CD4-positive, alpha-beta T cell treated with Interleukin-15 for 4 hours (primary cell): ENCODE measurements around the gene KISS1R.
"Not testable (repeated sequence)": the region's sequence is repeated elsewhere in the genome, so short reads cannot be mapped to it uniquely, and the experiment has no call there.

Experiments
- DNase-seq: peaks from one replicate; pipeline ENCODE4 v3.0.0-alpha.2; 2020; ENCODE audit warnings: low spot score

The KISS1R gene

DNA sequence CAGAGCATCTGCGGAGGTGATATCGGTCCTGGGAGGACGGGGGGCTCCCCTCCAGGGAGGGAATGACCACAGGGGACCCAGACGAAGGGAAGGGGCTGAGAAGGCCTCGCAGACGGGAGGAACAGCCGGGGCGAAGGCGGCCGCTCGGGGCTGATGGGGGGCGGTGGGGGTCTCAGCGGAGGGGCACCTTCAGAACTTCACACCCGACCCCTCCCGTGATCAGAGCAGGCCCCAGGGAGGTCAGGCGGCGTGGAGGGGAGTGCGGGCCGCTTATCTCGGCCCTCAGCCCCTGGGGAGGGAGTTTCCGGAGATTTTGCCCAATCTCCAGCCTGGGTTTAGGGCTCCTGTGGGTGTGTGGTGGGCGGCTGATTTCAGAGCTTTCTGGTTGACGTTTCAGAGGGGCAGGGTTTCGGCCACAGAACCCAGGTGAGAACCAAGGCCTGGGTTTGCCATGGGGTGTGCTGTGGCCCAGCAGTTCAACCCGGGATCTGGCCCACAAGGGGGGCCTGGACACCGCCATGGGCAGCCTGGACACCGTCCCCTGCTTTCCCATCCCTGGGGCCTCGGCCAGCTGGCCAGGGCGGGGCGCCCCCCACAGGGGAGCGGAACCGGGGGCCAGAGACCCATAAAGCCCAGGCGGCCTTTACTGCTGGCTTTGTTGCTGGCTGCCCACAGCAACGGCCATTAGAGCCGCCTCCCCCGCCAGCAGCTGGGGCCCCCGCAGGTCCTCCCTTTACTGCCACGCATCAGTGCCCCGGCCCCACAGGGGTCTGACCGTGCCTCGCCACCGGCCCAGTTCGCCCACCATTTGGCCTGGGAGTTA, 37.8 kb downstream of the KISS1R start:
- no peak for DNase-seq

DNA sequence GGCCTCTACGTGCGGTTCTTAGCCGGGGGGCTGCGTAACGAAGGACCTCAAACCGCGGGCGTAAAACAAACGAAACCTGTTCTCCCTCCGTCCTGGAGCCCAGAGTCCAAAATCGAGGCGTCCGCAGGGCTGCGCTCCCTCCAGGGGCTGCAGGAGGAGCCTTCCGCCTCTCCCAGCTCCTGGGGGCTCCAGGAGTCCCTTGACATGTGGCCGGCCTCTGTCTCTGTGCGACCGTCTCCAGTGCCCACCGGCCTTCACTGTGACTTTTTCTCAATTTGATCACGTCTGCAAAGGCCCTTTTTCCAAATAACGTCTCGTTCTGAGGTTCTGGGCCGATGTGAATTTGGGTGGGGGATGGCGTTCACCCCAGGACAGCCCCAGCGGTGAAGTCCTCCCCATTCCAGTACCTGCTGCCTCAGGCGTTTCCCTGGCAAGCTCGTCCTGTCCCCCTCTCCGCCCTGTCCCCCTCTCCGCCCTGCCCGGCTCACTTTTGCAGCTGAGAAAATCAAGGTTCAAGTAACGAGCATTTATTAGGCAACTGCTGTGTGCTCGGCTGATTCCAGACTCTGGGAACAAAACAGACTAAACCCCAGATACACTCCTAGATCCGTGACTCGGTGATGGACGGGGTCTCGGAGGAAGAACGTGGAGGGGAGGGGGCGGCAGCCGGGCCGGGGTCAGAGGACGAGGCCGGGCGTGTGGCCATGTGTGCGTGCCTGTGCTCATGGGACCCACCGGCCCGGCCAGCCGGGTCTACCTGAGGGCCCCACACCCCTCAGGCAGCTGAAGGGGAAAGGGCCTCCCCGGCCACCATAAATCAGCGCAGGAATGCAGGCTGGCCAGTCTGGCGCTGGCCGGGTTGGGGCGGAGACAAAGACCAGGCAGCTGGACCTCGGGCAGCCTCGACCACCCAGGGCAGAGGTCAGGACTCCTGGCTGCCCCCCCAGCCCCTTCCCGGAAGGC, 39.0 kb downstream of the KISS1R start:
- no peak for DNase-seq

DNA sequence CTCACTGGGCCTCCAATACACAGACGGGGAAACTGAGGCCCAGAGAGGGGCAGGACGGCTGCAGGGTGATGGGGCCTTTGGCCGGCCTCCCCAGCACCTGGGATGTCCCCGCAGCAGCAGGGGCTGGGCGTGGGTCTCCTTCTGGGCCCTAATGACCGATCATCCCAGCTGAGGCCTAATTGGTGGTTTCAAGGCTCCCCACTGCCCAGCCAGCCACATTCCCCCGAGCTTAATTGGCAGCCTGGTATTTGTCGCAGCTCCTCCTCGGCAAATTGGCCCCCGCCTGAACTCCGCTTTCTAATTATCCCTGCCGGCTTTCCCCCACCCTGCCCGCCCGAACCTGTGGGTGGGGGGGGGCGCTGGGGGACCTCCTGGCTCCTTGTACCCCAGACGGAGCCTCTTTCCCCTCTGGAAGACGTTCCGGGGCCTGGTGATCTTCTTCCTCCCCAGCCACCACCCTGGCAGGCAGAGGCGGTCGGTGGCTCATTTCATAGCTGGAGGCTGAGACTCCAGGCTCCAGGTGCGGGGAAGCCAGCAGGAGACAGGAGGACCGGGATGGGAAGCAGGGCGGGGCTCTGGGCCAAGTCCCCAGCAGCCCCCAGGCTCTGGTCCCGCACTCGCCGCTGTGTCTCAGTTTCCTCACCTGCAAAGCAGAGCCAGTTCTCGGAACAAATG, 39.8 kb downstream of the KISS1R start:
- DNase-seq: no peak

DNA sequence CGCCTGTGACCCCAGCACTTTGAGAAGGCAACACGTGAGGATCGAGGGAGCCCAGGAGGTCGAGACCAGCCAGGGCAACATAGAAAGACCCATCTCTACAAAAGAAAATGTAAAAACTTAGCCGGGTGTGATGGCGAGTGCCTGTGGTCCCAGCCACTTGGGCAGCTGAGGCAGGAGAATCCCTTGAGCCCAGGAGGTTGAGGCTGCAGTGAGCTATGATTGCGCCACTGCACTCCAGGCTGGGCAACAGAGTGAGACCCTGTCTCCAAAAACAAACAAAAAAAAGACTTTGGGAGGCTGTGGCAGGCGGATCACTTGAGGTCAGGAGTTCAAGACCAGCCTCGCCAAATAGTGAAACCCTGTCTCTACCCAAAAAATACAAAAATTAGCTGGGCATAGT, 40.4 kb downstream of the KISS1R start:
- DNase-seq: not testable (repeated sequence)

DNA sequence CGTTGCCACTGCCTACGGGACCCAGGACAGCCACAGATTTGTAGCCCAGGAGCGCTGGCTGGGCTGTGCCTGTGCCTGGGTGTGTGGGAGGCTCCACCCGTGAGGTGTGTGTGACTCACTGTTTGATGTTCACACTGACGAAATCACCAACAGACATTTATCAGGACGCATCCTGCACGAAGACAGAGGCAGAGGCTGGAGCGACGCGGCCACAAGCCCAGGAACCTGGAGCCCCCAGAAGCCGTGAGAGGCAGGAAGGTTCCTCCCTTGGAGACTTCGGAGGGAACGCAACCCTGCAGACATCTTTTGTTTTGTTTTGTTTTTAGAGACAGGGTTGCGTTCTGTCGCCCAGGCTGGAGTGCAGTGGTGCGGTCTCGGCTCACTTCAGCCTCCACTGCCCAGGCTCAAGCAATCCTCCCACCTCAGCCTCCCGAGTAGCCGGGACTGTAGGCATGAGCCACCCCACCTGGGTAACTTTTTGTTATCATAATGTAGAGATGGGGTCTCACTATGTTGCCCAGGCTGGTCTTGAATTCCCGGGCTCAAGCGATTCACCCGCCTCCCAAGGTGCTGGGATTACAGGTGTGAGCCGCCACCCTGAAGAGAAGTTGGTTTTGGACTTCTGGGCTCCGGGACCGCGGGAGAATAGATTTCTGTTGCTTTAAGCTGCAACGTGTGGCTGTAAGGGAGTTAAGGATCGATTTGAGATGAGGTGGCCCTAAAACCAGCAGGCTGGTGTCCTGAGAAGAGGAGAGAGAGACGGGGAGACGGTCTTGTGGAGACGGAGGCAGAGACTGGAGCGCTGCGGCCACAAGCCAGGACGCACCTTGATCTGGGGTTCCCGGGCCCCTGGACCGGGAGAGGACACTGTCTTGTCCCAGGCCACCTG, 42.1 kb downstream of the KISS1R start:
- DNase-seq: no peak

DNA sequence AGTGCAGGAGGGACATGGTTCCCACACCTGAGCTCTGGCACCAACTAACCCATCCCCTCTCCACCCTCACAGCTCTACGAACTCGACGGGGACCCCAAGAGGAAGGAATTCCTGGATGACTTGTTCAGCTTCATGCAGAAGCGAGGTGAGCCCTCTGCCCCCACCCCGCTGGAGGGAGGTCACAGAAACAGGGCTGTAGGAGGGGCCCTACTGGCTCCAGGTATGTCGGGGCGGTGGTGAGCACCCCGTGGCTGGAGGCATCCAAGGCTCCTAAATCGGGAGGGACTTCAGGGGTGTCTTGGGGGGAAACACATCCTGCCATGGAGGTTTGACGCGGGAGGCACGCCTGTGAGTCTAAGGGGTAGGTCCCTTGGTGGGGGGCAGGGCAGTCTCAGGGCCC, 42.9 kb downstream of the KISS1R start:
- no peak for DNase-seq

DNA sequence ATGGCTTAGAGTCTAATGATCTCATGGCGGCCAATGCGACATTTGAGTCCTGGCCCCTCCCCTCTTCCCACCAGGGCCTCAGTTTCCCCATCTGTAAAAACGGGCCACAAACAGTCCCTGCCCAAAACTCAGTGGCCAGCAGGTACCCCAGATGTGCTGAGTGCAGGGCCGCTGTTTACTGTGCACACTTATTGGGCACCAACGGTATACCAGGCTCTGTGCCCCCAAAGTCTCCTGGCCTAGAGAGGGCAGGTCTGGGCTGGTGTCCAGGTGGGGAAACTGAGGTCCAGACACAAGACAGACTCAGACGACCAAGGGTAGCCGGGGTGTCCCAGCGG, 43.4 kb downstream of the KISS1R start:
- no peak for DNase-seq

DNA sequence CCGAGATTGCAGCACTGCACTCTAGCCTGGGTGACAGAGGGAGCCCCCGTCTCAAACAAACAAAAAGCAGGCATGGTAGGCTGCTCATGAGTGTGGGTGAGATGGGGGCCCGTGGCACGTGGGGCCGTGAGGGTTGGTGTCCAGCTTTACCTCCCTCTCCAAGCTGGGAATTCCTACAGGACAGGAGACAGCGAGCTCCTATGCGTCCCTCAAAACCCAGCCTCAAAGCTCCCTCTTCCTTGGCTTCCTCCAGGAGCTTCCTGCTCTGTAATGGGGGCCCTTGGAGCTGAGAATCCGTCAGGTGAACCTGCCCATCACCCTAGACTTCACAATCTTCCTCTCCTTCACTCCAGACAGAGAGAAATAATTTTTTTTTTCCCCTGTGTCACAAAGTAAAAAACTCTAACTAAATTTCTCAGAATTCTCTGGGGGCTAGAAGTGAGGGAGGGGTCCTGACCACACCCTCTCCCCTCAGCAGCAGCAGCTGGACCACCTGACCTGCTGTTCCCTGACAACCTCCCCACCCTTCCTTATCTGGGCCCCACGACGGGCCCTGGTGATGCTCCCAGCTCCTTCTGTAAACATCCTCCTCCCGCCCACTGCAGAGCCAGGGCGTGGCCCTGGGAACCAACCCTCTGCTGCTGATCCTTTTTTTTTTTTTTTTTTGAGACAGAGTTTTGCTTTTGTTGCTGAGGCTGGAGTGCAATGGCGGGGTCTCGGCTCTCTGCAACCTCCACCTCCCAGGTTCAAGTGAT, 44.9 kb downstream of the KISS1R start:
- DNase-seq: no peak

DNA sequence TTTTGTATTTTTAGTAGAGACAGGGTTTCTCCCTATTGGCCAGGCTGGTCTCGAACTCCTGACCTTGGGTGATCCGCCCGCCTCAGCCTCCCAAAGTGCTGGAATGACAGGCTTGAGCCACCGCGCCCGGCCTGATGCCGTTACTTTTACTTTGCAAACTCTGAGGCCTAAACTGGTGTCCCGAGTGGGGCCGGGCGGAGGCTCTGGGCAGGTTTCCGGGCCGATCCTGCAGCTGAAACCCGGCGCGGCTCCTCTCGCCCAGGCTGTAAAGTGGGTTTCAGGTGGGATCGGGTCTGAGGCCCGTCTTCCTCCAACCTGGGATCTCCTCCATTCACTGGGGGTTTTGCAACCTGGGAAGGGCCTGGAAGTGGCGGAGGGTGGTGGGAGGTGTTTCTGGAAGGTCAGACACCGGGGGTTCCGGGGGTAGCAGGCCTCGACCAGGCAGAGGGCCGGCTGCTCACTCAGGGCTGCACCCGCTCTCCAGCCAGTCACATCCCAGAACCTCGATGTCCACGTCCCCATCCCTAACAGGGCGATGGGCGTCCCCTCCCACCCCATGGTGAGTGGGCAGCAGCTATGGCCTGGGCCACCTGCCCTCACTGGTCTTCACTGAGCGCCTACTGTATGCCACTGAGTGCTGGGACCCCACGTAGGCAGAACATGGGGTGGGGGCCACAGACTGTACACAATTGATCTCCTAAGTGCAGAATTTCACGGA, 45.7 kb downstream of the KISS1R start:
- no peak for DNase-seq

DNA sequence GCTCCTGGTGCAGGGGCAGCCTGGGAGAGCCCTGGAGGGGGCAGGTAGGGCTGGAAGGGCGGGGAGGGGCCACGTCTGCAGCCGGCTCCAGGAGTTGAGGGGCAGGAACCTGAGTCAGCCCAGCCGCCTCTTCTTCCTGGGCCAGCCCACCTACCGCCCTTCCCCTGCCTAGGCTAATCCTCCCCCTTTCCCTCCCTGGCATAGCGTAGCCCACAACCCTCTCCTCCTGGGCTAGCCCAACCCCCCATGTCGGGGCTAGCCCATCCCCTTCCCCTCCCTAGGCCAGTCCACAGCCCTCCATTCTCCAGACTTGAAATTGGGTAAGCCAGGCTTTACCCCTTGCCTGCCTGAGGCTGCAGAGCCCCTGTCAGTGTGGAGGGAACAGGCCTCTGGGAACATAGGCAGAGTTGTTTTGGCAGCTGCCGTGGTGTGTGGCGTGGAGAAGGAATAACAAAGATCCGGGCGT, 46.4 kb downstream of the KISS1R start:
- DNase-seq: no peak

DNA sequence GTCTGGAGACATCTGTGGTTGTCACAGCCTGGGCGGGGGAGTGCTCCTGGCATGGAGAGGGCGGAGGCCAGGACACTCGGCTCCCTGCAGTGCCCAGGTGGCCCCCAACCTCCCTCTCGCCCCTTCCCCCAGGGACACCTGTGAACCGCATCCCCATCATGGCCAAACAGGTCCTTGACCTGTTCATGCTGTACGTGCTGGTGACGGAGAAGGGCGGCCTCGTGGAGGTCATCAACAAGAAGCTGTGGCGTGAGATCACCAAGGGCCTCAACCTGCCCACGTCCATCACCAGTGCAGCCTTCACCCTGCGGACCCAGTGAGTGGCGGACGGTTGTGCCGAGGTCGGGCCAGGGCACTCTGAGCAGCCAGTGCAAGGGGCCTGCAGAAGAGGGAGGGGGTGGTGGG, 47.0 kb downstream of the KISS1R start:
- DNase-seq: no peak

DNA sequence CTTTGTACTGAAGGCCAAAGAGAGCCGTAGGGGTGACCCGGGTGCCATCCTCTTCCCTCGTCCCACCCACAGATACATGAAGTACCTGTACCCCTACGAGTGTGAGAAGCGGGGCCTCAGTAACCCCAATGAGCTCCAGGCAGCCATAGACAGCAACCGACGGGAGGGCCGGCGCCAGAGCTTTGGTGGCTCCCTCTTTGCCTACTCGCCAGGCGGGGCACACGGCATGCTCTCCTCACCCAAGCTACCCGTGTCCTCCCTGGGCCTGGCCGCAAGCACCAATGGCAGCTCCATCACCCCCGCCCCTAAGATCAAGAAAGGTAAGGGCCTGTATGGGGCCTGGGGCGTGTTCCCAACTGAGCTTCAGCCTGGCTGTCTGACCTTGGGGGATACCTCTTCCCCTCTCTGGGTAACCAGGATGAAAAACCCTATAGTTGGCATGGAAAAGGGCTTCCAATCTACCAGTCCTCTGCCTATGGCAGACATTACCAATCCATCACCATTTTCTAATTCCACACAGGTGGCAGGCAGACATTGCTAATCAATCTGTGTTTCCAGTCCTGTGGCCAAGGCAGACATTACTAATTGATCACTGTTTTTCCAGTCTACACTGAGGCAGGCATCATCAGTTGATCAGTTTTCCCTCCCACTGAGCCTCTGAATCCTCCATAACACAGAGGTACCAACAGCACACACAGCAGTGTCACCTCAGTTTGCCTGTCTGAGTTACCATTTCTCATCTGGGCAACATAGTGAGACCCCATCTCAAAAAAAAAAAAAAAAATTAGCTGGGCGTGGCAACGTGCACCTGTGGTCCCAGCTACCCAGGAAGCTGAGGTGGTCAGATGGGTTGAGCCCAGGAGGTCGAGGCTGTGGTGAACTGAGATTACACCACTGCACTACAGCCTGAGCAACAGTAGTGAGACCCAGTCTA, 47.9 kb downstream of the KISS1R start:
- no peak for DNase-seq

DNA sequence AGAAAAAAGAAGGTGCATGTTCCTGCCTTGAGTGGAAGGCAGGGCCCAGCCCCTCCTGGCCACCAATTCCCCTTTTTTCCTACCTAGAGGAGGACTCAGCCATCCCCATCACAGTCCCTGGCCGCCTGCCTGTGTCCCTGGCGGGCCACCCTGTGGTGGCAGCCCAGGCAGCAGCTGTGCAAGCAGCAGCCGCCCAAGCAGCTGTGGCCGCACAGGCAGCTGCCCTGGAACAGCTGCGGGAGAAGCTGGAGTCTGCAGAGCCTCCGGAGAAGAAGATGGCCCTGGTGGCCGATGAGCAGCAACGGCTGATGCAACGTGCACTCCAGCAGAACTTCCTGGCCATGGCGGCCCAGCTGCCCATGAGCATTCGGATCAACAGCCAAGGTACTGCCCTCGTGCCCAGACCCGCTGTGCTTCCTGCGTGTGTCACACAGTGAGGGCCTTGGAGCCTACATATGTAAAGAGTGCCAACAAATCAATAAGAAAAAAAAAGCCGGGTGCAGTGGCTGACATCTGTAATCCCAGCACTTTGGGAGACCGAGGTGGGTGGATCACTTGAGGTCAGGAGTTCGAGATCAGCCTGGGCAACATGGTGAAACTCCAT, 49.5 kb downstream of the KISS1R start:
- DNase-seq: no peak
